Measurements from ENCODE around the gene LNX2. TPM values are rescaled to one million over a fixed set of nuclear protein-coding genes. Genes with fewer than 3 reads are reported as not detected.

The LNX2 gene
- total RNA-seq, 4 donors from 2014 or later = 17.3 to 19.9 (median 17.8) TPM

DNA sequence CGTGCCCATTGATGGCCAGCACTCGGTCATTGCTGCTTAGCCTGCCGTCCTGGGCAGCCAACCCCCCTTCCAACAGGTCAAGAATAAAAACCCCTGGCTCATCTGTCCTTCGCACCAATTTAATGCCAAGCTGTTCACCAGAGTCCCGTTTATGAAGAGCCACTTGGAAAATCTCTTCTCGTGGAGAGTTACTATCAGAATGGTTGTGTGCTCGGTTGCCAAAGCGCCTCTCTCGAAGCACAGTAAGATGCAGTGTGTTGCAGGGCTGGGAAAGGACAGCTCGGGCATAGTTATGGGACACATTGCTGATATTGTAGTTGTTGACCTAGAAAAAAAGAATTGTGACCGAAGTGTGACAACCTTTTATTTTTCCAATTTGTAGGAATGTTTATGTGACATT is 57.9 kb downstream of the LNX2 start:
- DNase-seq = no peak
- Histone ChIP-seq H3K36me3 (peaks cover 8 to 16% of the 10 kb centered on the region in 2 donors), H3K27ac (no peak overlapping the region), H3K27me3 (no peaks in the 10 kb centered on the region), H3K9me3 (no peaks in the 10 kb centered on the region), H3K4me1 (no peaks in the 10 kb centered on the region), H3K4me3 (replicated peaks in 1 of 3) (no peak overlapping the region)
- 90 to 93% methylated on average over 11 of the region's 11 CpGs for WGBS, 2 donors
- intact Hi-C loops (cut with DNase I) = no loop called here
- no peak for TF ChIP-seq POLR2A (IDR thresholded peaks at IDR 0.05)
- TF ChIP-seq, protein P1, sequence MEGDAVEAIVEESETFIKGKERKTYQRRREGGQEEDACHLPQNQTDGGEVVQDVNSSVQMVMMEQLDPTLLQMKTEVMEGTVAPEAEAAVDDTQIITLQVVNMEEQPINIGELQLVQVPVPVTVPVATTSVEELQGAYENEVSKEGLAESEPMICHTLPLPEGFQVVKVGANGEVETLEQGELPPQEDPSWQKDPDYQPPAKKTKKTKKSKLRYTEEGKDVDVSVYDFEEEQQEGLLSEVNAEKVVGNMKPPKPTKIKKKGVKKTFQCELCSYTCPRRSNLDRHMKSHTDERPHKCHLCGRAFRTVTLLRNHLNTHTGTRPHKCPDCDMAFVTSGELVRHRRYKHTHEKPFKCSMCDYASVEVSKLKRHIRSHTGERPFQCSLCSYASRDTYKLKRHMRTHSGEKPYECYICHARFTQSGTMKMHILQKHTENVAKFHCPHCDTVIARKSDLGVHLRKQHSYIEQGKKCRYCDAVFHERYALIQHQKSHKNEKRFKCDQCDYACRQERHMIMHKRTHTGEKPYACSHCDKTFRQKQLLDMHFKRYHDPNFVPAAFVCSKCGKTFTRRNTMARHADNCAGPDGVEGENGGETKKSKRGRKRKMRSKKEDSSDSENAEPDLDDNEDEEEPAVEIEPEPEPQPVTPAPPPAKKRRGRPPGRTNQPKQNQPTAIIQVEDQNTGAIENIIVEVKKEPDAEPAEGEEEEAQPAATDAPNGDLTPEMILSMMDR (IDR thresholded peaks at IDR 0.05) = no peak

DNA sequence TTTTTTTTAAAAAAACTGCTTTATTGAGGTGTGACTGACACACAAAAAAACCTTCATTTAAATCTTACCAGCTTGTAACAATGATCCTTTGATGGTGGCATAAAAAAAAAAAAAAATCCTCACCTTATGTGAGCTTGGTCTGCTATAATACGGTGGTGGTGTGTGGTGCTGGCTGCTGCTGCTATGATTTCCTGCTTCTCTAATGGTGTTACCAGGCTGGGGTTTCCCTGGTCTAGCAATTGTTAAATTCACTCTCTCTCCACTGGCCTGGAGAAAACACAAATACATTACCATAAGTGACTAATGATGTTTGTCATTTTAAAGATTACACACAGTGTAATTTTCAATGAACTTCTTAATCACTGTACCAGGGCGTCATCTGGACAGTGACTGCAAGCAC is 60.6 kb downstream of the LNX2 start:
- TF ChIP-seq, protein P1 (IDR thresholded peaks at IDR 0.05) = no peak
- TF ChIP-seq POLR2A (IDR thresholded peaks at IDR 0.05) = no peak
- Histone ChIP-seq H3K27me3 (no peaks in the 10 kb centered on the region), H3K9me3 (no peaks in the 10 kb centered on the region), H3K4me3 (replicated peaks in 1 of 3) (no peak overlapping the region), H3K4me1 (no peaks in the 10 kb centered on the region), H3K27ac (no peak overlapping the region), H3K36me3 (peaks cover 0 to 11% of the 10 kb centered on the region in 2 donors)
- WGBS, 2 donors = 83 to 85% methylated on average over 2 of the region's 2 CpGs
- DNase-seq = no peak
- intact Hi-C loops (cut with DNase I) = no loop called here

DNA sequence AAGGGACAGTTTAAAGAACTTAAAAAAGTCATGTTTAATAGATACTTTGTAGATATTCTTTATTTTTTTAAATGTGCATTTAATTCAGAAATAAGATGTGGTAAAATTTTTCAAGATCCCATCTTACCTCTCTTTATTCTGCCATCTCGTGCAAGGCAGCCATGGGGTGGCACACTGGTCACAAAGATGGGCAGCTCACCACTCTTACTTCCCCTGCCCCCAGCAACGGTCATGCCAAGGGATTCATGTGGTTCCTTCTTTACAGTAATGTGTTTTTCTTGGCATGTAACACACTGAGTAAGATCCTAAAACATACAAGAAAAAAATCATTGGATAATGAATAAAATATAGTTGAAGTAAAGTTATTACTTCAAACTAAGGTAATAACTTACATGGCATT is 64.2 kb downstream of the LNX2 start:
- intact Hi-C loops (cut with DNase I) = no loop called here
- peaks cover 9 to 16% of the 10 kb centered on the region in 2 donors for H3K36me3 ChIP-seq
- no peak for DNase-seq
- H3K27ac ChIP-seq = no peak overlapping the region
- H3K4me3 ChIP-seq (replicated peaks in 1 of 3) = no peak overlapping the region
- TF ChIP-seq, protein P1 (IDR thresholded peaks at IDR 0.05) = no peak
- no peak for TF ChIP-seq POLR2A (IDR thresholded peaks at IDR 0.05)
- H3K4me1 ChIP-seq = no peaks in the 10 kb centered on the region
- no peaks in the 10 kb centered on the region for H3K27me3 ChIP-seq
- 67 to 74% methylated on average over 2 of the region's 2 CpGs for WGBS, 2 donors
- no peaks in the 10 kb centered on the region for H3K9me3 ChIP-seq

DNA sequence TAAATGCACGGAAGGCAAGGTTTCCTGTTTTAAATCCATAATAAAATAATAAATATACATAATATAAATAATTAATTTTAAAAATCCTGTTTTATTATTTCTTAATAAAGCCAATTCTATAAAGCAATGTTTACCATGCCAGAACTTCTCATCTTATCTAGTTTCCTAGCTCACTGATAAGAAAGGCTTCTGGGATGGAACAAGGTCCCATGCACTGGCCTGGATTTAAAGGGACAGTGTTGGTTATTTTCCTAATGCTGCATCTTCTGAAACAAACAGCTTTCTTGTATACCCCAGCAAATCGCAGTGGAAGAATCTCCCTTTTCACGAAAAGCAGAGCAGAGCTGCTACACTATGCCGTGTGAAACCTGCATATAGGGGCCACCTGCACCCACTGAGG is 68.8 kb downstream of the LNX2 start:
- 87 to 94% methylated on average over 4 of the region's 4 CpGs for WGBS, 2 donors
- no peak for DNase-seq
- TF ChIP-seq, protein P1 (IDR thresholded peaks at IDR 0.05) = no peak
- Histone ChIP-seq H3K36me3 (peaks cover 17 to 25% of the 10 kb centered on the region in 2 donors), H3K4me1 (no peaks in the 10 kb centered on the region), H3K27me3 (no peaks in the 10 kb centered on the region), H3K4me3 (replicated peaks in 1 of 3) (no peak overlapping the region), H3K9me3 (no peaks in the 10 kb centered on the region), H3K27ac (no peak overlapping the region)
- intact Hi-C loops (cut with DNase I) = no loop called here

DNA sequence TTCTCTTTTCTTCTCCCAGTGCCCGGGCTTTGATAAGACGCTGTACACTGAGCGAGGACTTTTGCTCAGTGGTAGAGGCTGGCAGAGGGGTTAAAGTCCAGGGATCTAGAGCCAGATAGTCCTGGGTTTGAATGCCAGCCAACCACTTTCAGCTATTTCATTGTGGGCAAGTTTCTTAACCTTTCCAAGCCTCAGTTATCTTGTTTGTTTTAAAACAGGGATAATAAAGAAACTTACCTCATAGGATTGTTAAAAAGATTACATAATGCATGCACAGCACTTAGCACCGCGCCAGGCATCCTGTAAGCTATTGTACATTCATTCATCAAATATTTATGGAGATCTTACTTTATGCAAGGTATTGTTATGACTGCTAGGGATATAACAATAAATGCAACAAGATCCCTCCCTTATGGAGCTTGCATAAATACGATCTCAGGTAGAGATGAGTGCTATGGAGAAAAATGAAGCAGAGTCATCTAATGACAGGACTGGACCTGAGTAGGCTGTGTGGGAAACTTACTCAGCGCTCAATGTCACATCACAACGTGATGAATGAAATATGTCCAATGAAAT is 70.8 kb downstream of the LNX2 start:
- DNase-seq = no peak
- no peaks in the 10 kb centered on the region for H3K9me3 ChIP-seq
- no peaks in the 10 kb centered on the region for H3K27me3 ChIP-seq
- H3K4me1 ChIP-seq = no peaks in the 10 kb centered on the region
- intact Hi-C loops (cut with DNase I) = no loop called here
- no peak overlapping the region for H3K27ac ChIP-seq
- WGBS, 2 donors = 97 to 98% methylated on average over 8 of the region's 8 CpGs
- TF ChIP-seq, protein P1 (IDR thresholded peaks at IDR 0.05) = no peak
- no peak for TF ChIP-seq POLR2A (IDR thresholded peaks at IDR 0.05)
- no peak overlapping the region for H3K4me3 ChIP-seq (replicated peaks in 1 of 3)
- peaks cover 14 to 17% of the 10 kb centered on the region in 2 donors for H3K36me3 ChIP-seq

Measured in thyroid gland (tissue), 4 donors.